Panc1 (cell line): ENCODE data around the gene TICAM2. TPM values are rescaled to one million over a fixed set of nuclear protein-coding genes. Genes with fewer than 3 reads are reported as not detected.

ENCODE experiments used
- ATAC-seq: fragments of 200-7000 bp; cut with Tn5 transposase; 2 replicates; pipeline ENCODE4 v1.9.1; 2020; ENCODE audit warnings: mild to moderate bottlenecking, moderate library complexity
- BruUV-seq: library from RNA; stranded (reverse); fragments of 400-500 nt; replicated peaks from 2 replicates; lab custom pipeline; 2021; lab: Mats Ljungman, UMichigan
- CTCF ChIA-PET: fragments of 300-600 bp; sonication (Branson Sonifier 250); formaldehyde crosslinking; loops from one replicate; lab custom pipeline; 2022; ENCODE audit warnings: antibody characterized with exemption; lab: Charles Lee
- POLR2A ChIA-PET: fragments of 300-600 bp; sonication (Branson Sonifier 250); formaldehyde crosslinking; loops from one replicate; lab custom pipeline; 2022; ENCODE audit warnings: antibody characterized with exemption; lab: Charles Lee
- DNase-seq: peaks from one replicate; pipeline ENCODE4 v3.0.0-alpha.2; 2010; ENCODE audit warnings: low read depth, low spot score
- H3K27ac ChIP-seq: 2 replicates; pipeline ENCODE4 v1.5.1; 2011; ENCODE audit warnings: mild to moderate bottlenecking, low read length, inconsistent platforms
- H3K27me3 ChIP-seq: fragments of 200-500 bp; sonication (Bioruptor generic); 2 replicates; pipeline ENCODE4 v1.6.0; 2014; ENCODE audit warnings: low read length, inconsistent platforms; ENCODE audit not compliant: control insufficient read depth, insufficient read depth
- H3K36me3 ChIP-seq: fragments of 200-500 bp; sonication (Bioruptor generic); 2 replicates; pipeline ENCODE4 v1.5.1; 2014; ENCODE audit warnings: inconsistent platforms, mild to moderate bottlenecking, low read length, moderate library complexity; ENCODE audit not compliant: control insufficient read depth, insufficient read depth
- H3K4me1 ChIP-seq: 2 replicates; pipeline ENCODE4 v1.5.1; 2011; ENCODE audit warnings: inconsistent platforms, mild to moderate bottlenecking, low read length, moderate library complexity; ENCODE audit not compliant: control insufficient read depth, insufficient read depth
- H3K4me3 ChIP-seq, 2 experiments: 2 replicates each; pipeline ENCODE4 v1.5.1; 2011 to 2012; ENCODE audit warnings: low read depth in 2 of 2, low read length in 2 of 2, mild to moderate bottlenecking in 2 of 2, inconsistent platforms in 1 of 2, moderate library complexity in 1 of 2
- H3K9me3 ChIP-seq: fragments of 200-500 bp; sonication (Bioruptor generic); 2 replicates; pipeline ENCODE4 v1.5.1; 2014; ENCODE audit warnings: low read depth, mild to moderate bottlenecking, inconsistent platforms, low read length, moderate library complexity; ENCODE audit not compliant: control insufficient read depth, insufficient read depth
- POLR2AphosphoS5 ChIP-seq: IDR thresholded peaks from 2 replicates; pipeline ENCODE4 v1.6.1; 2012; ENCODE audit warnings: mild to moderate bottlenecking, low read depth, low read length, moderate library complexity
- SIN3A ChIP-seq: IDR thresholded peaks from 2 replicates; pipeline ENCODE4 v1.6.1; 2012; ENCODE audit warnings: low read depth, mild to moderate bottlenecking, low read length, moderate library complexity, borderline replicate concordance; ENCODE audit not compliant: insufficient read depth
- TCF7L2 ChIP-seq: IDR thresholded peaks from 2 replicates; pipeline ENCODE4 v1.6.1; 2011; ENCODE audit warnings: mild to moderate bottlenecking, low read depth, low read length, inconsistent platforms
- in situ Hi-C: cut with HindIII; loops from 2 replicates; pipeline ENCODE4 v1.10.0; 2016; ENCODE audit warnings: low sequenced_read_pairs, low pct_unique_long_range_greater_than_20kb
- intact Hi-C: fragments of 100-400 bp; cut with micrococcal nuclease; formaldehyde crosslinking; loops from one replicate; pipeline ENCODE4 v1.10.0; 2022; ENCODE audit not compliant: unreplicated experiment
- total RNA-seq: library from RNA; stranded (reverse); gene quantifications from one replicate; pipeline ENCODE4 v1.2.1, GENCODE V29; 2021; ENCODE audit not compliant: unreplicated experiment
- TF ChIP-seq, protein P1 (sequence below): fragments of 450-650 bp; IDR thresholded peaks from 2 replicates; pipeline ENCODE4 v1.5.1; 2017; ENCODE audit warnings: mild to moderate bottlenecking
- TF ChIP-seq, protein P2 (sequence below), 2 experiments: IDR thresholded peaks; 2 replicates each; pipeline ENCODE4 v1.6.1; 2011 to 2012; ENCODE audit warnings: low read depth in 2 of 2, control low read depth in 1 of 2, low read length in 1 of 2, mild to moderate bottlenecking in 1 of 2, moderate library complexity in 1 of 2; ENCODE audit not compliant: insufficient read depth in 1 of 2

Gene TICAM2
- total RNA-seq, 1 experiment from 2014 or later: 1.6 TPM

DNA sequence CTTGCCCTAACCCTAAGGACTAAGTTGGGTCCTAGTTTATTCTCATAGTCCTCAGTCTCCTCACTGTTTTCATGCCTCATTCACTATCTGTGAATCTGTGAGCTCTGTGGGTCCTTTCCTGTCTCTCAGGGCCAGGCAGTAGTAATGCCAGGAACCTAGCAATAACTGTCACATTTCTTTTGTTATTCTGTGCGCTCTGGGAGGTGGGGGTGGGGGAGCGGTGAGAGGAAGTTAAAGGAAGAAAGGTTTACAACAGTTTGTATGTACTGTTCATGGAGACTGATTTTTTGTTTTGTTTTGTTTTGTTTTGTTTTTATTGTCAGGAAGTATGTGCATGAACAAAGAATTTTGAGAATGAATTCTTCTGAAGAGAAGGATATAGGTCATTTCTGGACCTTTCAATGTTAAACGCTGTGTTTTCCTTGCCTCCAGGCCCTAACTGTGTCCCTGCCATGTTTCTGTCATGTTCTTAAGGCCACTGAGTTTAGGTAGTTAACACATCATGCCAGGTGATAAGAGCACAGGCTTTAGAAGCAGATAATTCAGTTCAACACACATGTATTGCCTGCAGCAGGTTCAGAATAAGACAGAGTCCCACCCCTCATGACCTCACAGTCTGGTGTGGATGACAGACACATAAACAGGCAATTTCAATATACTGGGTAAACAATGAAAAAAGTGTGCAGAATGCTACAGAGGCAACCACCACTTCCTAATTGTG, 44.5 kb downstream of the TICAM2 start:
- Histone ChIP-seq H3K4me1 (no peaks in the 10 kb centered on the region), H3K27me3 (no peaks in the 10 kb centered on the region), H3K4me3 (no peak overlapping the region), H3K9me3 (no peaks in the 10 kb centered on the region), H3K36me3 (no peaks in the 10 kb centered on the region), H3K27ac (no peak overlapping the region)
- intact Hi-C loops (no loop called here), in situ Hi-C loops (no loop called here)
- DNase-seq (no peak), ATAC-seq (no peak)
- ChIA-PET CTCF (no interaction called here), POLR2A (no interaction called here)
- TF ChIP-seq, protein P1, sequence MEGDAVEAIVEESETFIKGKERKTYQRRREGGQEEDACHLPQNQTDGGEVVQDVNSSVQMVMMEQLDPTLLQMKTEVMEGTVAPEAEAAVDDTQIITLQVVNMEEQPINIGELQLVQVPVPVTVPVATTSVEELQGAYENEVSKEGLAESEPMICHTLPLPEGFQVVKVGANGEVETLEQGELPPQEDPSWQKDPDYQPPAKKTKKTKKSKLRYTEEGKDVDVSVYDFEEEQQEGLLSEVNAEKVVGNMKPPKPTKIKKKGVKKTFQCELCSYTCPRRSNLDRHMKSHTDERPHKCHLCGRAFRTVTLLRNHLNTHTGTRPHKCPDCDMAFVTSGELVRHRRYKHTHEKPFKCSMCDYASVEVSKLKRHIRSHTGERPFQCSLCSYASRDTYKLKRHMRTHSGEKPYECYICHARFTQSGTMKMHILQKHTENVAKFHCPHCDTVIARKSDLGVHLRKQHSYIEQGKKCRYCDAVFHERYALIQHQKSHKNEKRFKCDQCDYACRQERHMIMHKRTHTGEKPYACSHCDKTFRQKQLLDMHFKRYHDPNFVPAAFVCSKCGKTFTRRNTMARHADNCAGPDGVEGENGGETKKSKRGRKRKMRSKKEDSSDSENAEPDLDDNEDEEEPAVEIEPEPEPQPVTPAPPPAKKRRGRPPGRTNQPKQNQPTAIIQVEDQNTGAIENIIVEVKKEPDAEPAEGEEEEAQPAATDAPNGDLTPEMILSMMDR: no peak
- TF ChIP-seq SIN3A: no peak
- TF ChIP-seq TCF7L2: no peak
- no peak for TF ChIP-seq POLR2AphosphoS5
- TF ChIP-seq, protein P2, sequence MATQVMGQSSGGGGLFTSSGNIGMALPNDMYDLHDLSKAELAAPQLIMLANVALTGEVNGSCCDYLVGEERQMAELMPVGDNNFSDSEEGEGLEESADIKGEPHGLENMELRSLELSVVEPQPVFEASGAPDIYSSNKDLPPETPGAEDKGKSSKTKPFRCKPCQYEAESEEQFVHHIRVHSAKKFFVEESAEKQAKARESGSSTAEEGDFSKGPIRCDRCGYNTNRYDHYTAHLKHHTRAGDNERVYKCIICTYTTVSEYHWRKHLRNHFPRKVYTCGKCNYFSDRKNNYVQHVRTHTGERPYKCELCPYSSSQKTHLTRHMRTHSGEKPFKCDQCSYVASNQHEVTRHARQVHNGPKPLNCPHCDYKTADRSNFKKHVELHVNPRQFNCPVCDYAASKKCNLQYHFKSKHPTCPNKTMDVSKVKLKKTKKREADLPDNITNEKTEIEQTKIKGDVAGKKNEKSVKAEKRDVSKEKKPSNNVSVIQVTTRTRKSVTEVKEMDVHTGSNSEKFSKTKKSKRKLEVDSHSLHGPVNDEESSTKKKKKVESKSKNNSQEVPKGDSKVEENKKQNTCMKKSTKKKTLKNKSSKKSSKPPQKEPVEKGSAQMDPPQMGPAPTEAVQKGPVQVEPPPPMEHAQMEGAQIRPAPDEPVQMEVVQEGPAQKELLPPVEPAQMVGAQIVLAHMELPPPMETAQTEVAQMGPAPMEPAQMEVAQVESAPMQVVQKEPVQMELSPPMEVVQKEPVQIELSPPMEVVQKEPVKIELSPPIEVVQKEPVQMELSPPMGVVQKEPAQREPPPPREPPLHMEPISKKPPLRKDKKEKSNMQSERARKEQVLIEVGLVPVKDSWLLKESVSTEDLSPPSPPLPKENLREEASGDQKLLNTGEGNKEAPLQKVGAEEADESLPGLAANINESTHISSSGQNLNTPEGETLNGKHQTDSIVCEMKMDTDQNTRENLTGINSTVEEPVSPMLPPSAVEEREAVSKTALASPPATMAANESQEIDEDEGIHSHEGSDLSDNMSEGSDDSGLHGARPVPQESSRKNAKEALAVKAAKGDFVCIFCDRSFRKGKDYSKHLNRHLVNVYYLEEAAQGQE (IDR thresholded peaks at IDR 0.05; ENCODE audit: insufficient read depth in 1 of 2, low read depth in 2 of 2, low read length in 1 of 2): no peak
- BruUV-seq: no TSS peak

DNA sequence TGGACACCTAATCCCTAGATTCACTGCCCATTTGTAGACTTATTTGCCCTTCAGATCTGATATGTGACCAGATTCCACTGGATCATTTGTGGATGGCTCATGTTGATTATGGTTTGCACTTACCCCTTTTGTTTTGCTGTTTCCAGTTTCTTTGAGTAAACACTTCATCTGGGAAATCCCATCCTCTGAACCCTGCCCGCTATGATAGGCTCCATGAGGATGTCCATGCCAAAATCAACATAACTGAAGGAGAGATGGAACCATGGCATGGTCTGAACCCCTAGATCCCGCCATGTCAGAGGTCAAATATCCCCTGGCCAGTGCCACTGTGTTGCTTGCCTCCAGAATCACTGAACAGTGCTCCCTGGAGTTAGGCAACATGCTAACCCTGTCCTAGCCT, 46.0 kb downstream of the TICAM2 start:
- TF ChIP-seq, protein P2 (IDR thresholded peaks at IDR 0.05; ENCODE audit: insufficient read depth in 1 of 2, low read depth in 2 of 2, low read length in 1 of 2): no peak
- no peak for TF ChIP-seq POLR2AphosphoS5
- TF ChIP-seq, protein P1: no peak
- no peak for TF ChIP-seq TCF7L2
- TF ChIP-seq SIN3A: no peak
- no peaks in the 10 kb centered on the region for H3K36me3 ChIP-seq
- ChIA-PET POLR2A (no interaction called here), CTCF (no interaction called here)
- ATAC-seq (no peak), DNase-seq (no peak)
- no peaks in the 10 kb centered on the region for H3K27me3 ChIP-seq
- intact Hi-C loops: no loop called here
- no peaks in the 10 kb centered on the region for H3K4me1 ChIP-seq
- in situ Hi-C loops: no loop called here
- H3K9me3 ChIP-seq: no peaks in the 10 kb centered on the region
- BruUV-seq: no TSS peak
- H3K27ac ChIP-seq: no peak overlapping the region
- no peak overlapping the region for H3K4me3 ChIP-seq
